Measurements from ENCODE around the gene ADGRA1. TPM values are rescaled to one million over a fixed set of nuclear protein-coding genes. Genes with fewer than 3 reads are reported as not detected.

ADGRA1 gene
- total and polyA plus RNA-seq, 2 of the 8 experiments (the other 6 are each of a cell fraction or from before 2014, with no cell fraction given): 0.17 to 0.21 TPM

DNA sequence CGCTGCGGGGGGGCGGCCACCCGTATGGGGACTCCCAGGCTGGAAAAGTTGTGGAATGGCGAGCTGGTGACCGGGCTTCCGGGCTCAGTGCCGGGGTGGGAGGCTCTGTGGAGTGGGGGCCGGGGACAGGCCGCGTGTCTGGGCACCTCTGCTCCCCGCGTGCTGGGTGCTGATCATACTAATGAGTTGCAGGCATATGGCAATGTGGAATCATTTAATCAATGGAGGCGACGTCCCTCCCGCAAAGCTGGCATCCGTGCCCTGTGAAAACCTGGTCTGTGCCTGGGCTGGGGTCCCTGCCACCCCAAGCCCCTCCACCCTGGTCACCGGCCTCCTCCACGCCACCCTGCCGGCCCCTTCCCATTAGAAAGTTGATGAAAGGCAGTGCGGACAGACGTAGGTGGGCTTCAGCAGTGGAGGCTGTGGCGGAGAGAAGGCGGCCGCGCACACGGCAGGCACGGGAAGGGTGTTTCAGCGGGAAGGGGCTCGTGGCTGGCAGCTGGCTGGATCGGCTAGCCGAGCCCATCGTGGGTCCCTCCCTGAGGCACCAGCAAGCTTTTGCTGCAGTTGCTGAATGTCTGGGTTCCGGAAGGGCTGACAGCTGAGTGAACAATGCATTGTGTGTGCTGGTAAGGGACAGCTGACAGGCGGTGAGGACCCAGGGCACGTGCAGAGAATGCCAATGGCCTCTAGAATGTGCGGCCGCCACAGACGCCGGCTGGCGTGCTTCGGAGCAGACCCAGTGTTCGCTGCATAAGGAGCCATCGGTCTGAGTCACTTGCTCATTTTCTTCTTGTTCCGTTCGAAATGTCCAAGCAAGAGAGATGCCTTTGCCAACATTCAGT, 1.5 kb downstream of the ADGRA1 start:
- no peak overlapping the region for H2AFZ ChIP-seq (ENCODE audit: low read length)
- DNase-seq (ENCODE audit: low read depth in 1 of 2, low spot score in 2 of 2) (no peak), FAIRE-seq (no peak)
- no peak overlapping the region for H3K56ac ChIP-seq (replicated peaks; ENCODE audit: insufficient read length, low read depth, low read length)
- WGBS, 2 experiments (ENCODE audit: extremely low coverage in 1 of 2, insufficient coverage in 1 of 2, insufficient read length in 1 of 2, insufficient replicate concordance in 2 of 2, low coverage in 1 of 2, low lambda C conversion rate in 2 of 2, missing lambda C conversion rate in 1 of 2): 81% methylated on average over 27 of the region's 46 CpGs; no CpG with 5 or more reads in 1 of the 2 experiments
- H3K9ac ChIP-seq (replicated peaks in 1 of 4; ENCODE audit: extremely low read depth in 1 of 4, low read depth in 3 of 4, low read length in 3 of 4): no peak overlapping the region
- no peak overlapping the region for H2BK12ac ChIP-seq (ENCODE audit: low read depth, low read length)
- no peak overlapping the region for H2BK15ac ChIP-seq (ENCODE audit: low read length)
- no peak overlapping the region for H2AK5ac ChIP-seq (ENCODE audit: low read depth, low read length)
- no peak overlapping the region for H4K5ac ChIP-seq (ENCODE audit: insufficient read length, low read depth, low read length)
- TF ChIP-seq, protein P1, sequence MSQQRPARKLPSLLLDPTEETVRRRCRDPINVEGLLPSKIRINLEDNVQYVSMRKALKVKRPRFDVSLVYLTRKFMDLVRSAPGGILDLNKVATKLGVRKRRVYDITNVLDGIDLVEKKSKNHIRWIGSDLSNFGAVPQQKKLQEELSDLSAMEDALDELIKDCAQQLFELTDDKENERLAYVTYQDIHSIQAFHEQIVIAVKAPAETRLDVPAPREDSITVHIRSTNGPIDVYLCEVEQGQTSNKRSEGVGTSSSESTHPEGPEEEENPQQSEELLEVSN (IDR thresholded peaks at IDR 0.05): 0 out of 2 replicates have a peak, but pooled peaks have one; percentile 28
- TF ChIP-seq GABPA (IDR thresholded peaks at IDR 0.05; ENCODE audit: borderline replicate concordance, insufficient read depth, low read length) (0 out of 2 replicates have a peak, but pooled peaks have one; percentile 9), RXRA (IDR thresholded peaks at IDR 0.05; ENCODE audit: insufficient read depth, low read depth, low read length) (no peak), TAF7 (optimal IDR thresholded peaks at IDR 0.05; ENCODE audit: borderline replicate concordance, low read depth, low read length) (no peak), SIN3A (conservative IDR thresholded peaks at IDR 0.05 in 1 of 2, IDR thresholded peaks at IDR 0.05 in 1 of 2; ENCODE audit: low read depth in 1 of 2, low read length in 2 of 2) (no peak), EZH2 (IDR thresholded peaks at IDR 0.05; ENCODE audit: low read depth, low read length, severe bottlenecking) (peak; percentile 0)
- peaks cover 4% of the 10 kb centered on the region in 2 experiments for H4K20me1 ChIP-seq (replicated peaks in 1 of 2; ENCODE audit: control insufficient read depth in 1 of 2, insufficient read depth in 2 of 2, low read length in 2 of 2)
- H3K23ac ChIP-seq (ENCODE audit: insufficient read length): no peak overlapping the region
- H3K79me1 ChIP-seq (ENCODE audit: low read depth, low read length): no peaks in the 10 kb centered on the region
- no peaks in the 10 kb centered on the region for H3K9me3 ChIP-seq (ENCODE audit: insufficient read depth in 2 of 2, low read depth in 1 of 2, low read length in 1 of 2)
- H2BK120ac ChIP-seq (replicated peaks; ENCODE audit: low read depth, low read length): no peak overlapping the region
- no peak overlapping the region for H2BK20ac ChIP-seq (ENCODE audit: low read length)
- no peak overlapping the region for H3K18ac ChIP-seq (ENCODE audit: extremely low read depth, low read length)
- H3K23me2 ChIP-seq (ENCODE audit: low read depth, low read length): peaks cover 9% of the 10 kb centered on the region; the same call in 1 of the 2 replicates
- no peaks in the 10 kb centered on the region for H3K79me2 ChIP-seq (ENCODE audit: control insufficient read depth in 1 of 2, insufficient read depth in 2 of 2, low read length in 2 of 2)
- H3K14ac ChIP-seq (ENCODE audit: insufficient read length): no peak overlapping the region
- H3K27ac ChIP-seq (ENCODE audit: low read depth, low read length): no peak overlapping the region
- no peak overlapping the region for H3K4ac ChIP-seq (replicated peaks; ENCODE audit: insufficient read length, low read depth, low read length)
- CTCF ChIA-PET (ENCODE audit: partially characterized antibody): interaction anchor here (0.6 to 2.9 kb wide), 8 partner anchors 8 to 54 kb away, joined by 3 to 13 read pairs (median 3); no protein-coding TSS in a partner anchor
- H3K4me1 ChIP-seq (replicated peaks in 1 of 4; ENCODE audit: control insufficient read depth in 3 of 4, insufficient read depth in 4 of 4, low read length in 3 of 4): no peaks in the 10 kb centered on the region; a peak in 3 of 7 replicates
- no peaks in the 10 kb centered on the region for H3K36me3 ChIP-seq (ENCODE audit: control insufficient read depth in 2 of 4, insufficient read depth in 4 of 4, low read length in 3 of 4)
- H4K91ac ChIP-seq (replicated peaks; ENCODE audit: insufficient read length, low read length): no peak overlapping the region
- no peak overlapping the region for H2BK5ac ChIP-seq (ENCODE audit: low read depth, low read length)
- H4K8ac ChIP-seq (ENCODE audit: extremely low read depth, insufficient read depth, low read length): peak overlapping the region; percentile 68
- POLR2A ChIA-PET (ENCODE audit: partially characterized antibody): no interaction called here
- peak overlapping the region in 3 of 4 experiments; percentile 34 to 72 (median 37); a peak in 4 of 8 replicates for H3K4me3 ChIP-seq (ENCODE audit: extremely low read depth in 1 of 4, insufficient read depth in 2 of 4, low read depth in 3 of 4, low read length in 4 of 4)
- peaks cover 26 to 46% (median 43%) of the 10 kb centered on the region in 4 experiments for H3K27me3 ChIP-seq (replicated peaks in 1 of 4; ENCODE audit: control insufficient read depth in 3 of 4, extremely low read depth in 1 of 4, insufficient read depth in 3 of 4, low read length in 3 of 4)
- H3K4me2 ChIP-seq (ENCODE audit: insufficient read depth in 1 of 2, low read depth in 2 of 2, low read length in 2 of 2): peak overlapping the region; percentile 50 to 83
